HG03135 (cell line): ENCODE data around the gene ARSH.
"Not testable (repeated sequence)": the region's sequence is repeated elsewhere in the genome, so short reads cannot be mapped to it uniquely, and the experiment has no call there.

Experiments
- ATAC-seq: cut with Tn5 transposase; IDR thresholded peaks from one replicate; pipeline ENCODE4 v1.9.1; 2021; ENCODE audit warnings: mild to moderate bottlenecking, moderate library complexity; ENCODE audit not compliant: unreplicated experiment

Gene ARSH

DNA sequence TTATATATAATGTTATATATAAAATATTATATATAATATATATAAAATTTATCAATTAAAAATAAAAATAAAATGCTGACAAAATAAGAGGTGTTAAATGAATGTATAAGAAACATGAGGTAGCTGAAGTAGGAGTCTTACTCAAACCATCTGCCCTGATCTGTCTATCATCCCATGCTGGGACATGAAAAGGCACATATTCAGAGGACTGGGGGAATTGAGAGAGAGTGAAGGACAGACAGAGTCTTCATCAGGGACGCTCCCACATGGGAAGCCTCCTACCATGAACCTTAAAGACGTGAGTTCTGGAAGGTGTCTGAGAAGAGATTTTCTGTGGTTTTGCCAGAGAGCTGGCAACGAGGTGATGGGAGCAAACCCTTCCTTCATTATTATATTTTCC is 30.9 kb downstream of the ARSH start:
- ATAC-seq: no peak

DNA sequence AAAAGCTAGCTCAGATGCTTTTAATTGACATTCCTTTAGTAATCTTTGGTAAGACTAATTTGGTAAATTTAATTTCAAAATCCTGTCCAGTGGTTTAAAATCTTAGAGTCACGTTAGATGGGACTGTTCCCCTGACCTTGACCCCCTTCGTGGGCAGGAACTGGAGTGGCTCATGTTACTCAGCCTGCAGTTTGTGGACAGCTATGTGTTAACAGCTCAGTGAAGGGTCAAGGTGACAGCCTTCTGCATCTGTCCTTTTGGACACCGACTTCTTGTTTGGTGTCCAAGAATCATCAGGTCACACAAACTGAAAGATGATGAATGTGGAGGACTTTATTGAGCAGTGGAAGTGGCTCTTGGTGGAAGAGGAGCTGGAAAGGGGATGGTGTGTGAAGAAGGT is 37.9 kb downstream of the ARSH start:
- ATAC-seq: no peak

DNA sequence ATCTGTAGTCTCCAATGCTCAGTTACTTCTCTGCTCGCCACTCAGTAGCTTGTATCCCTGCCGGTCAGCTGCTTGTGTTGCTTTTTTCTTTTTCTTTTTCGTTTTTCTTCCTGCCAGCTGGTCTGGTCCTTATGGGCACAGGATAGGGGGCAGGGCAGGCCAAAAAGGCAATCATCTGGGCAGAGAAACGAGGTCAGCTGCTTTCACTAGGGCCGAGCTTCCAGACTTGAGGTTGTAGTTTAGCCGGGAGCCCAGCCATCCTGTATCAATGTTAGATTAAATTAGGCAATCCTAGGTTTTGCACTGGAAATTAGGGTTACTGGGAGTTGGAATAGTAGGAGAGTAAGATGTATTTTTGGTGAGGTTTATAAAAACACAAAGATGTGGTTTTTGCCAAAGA is 38.3 kb downstream of the ARSH start:
- no peak for ATAC-seq

DNA sequence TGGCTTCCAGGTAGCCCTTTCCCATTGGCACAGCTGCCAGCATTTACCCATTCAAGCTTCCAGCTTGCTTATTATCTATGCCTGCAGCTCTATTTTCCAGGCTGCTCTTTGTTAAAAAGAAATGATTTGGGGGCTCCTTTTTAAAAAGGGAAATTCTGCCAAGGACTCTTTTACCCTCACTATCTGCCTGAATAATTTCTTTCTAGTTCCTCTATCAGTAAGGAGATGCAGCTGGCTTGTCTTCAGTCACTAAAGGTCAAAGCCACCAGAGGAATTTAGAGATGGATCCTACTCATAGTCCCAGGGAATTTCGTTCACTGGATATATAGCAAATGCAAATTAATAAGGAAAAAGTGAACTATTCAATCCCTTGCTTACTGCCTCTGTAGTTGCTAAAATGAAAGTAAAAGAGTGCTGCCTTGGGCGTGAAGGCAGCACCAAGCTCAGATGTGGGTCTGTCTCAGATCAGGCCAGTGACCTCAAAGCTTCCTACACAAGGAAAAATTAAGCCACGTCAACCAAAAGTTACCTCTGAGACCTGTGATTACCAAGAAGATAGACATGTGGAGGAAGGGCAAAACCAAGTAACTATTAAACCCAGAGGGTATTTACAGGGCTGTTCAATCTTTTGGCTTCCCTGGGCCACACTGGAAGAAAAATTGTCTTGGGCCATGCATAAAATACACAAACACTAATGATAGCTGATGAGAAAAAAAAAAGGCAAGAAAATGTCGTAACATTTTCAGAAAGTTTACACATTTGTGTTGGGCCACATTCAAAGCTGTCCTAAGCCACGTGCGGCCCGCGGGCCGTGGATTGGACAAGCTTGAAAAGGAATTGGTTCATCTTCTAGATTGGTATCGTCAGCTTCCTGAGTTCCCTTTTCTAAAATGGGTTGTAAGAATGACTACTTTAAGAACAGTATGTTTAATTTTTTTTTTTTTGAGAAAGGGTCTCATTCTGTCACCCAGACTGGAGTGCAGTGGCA is 40.2 kb downstream of the ARSH start:
- ATAC-seq: no peak

DNA sequence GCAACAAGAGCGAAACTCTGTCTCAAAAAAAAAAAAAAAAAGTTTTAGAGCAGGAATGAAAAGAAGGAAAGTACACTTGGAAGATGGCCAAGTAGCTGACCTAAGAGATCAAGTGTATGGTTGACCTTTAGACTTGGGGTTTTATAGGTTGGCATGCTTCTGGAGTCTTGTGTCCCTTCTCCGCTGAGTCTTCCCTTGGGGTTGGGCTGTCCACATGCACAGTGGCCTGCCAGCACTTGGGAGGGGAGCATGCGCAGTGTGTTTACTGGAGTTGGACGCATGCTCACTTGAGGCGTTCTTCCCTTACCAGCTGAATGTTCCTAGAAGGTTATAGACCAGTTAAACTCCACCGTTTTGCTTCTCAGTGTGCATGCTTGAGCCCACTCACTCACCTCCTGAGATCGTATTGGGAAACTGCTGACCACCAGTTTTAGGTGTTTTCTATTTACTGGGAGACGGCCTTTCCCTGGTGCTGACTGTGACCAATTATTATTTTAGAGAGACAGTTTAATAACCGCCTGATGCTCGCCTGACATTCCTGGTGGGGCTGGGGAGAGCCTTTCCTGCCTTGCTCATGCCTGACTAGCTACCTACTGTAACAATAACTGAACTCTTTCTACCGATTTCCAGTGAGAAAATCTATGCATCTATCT is 44.3 kb downstream of the ARSH start:
- ATAC-seq: not testable (repeated sequence)

DNA sequence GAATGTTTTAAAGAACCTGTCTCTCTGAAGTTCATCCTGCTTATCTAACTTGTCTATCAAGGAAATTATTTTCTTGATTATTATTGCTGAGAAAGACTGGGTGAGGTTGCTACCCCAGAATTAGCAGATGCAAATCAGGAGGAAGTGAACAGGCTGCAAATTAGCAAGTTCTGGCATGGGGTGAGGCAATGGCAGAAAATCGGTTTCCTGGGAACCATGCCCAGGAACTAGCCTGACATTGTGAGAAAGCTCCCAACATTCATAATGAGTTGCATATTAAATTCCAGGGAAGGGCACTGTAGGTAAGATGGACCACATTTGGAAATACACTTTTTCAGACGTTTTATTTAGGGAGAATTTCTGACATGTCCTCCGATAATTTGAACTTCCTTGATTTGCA is 46.5 kb downstream of the ARSH start:
- ATAC-seq: no peak

DNA sequence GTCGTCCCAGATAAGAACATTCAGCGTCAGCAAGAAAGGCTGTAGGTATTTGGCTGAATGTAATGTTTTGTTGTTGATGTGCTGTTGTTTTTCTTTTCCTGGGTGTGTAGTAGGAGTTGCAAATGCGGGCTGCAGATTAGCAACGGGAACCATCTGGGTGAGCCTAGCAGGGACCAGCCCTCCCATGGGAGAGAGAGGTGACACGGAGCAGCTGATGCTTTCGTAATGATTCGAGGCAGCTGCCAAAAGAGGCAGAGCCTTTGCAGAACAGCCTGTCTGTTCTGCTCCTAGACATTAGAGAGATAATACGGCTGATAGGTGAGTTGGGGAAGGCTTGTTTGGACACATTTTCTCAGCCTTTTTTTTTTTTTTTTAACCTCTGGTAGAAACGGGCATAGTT is 60.2 kb downstream of the ARSH start:
- no peak for ATAC-seq

DNA sequence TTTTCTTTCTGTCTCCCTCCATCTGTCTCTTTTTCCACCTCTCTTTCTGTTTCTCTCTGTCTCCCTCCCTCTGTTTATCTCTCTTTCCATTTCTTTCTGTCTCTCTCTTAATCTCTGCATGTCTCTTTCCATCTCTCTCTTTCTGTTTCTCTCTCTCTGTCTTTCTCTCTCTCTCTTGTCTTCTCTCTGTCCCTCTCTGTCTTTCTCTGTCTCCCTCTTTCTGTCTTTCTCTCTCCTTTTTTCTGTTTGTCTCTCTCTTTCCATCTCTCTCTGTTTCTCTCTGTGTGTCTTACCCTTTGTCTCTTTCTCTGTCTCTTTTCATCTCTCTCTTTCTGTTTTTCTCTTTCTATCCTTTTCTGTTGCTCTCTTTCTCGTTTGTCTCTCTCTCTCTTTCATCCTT is 69.6 kb downstream of the ARSH start:
- no peak for ATAC-seq

DNA sequence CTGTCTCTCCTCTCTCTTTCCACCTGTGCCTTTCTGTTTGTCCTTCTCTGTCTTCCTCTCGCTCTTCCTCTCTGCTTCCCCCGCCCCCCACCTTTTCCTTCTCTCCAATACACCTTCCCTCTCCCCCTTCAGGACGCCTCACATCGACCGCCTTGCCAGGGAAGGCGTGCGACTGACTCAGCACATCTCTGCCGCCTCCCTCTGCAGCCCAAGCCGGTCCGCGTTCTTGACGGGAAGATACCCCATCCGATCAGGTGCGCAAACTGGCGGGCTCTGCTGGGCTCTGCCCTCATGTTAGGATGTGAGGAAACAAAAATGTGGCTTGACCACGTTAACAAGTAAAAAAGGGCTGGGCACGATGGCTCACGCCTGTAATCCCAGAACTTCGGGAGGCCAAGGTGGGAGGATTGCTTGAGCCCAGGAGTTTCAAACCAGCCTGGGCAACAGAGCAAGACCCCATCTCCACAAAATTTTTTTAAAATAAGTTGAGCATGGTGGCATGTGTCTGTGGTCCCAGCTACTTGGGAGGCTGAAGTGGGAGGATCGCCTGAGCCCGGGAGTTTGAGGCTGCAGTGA is 70.2 kb downstream of the ARSH start:
- ATAC-seq: no peak
